ENCODE measurements around the gene HYCC2. TPM values are rescaled to one million over a fixed set of nuclear protein-coding genes. Genes with fewer than 3 reads are reported as not detected.

HYCC2 gene
- total and polyA plus RNA-seq, 8 donors: 2.4 to 51.6 (median 6.8) TPM

- Histone ChIP-seq H3K4me1 (peaks cover 10 to 46% (median 29%) of the 10 kb centered on the region in 4 donors), H3K27ac (no peak overlapping the region), H3K9me3 (no peaks in the 10 kb centered on the region), H3K27me3 (no peaks in the 10 kb centered on the region), H3K36me3 (peaks cover 0 to 16% (median 2%) of the 10 kb centered on the region in 4 donors), H3K4me3 (no peak overlapping the region)
- WGBS, 5 donors: 78 to 87% (median 79%) methylated on average over 10 of the region's 10 CpGs
- intact Hi-C loops (cut with DNase I; ENCODE audit: low total_unique reads): loop anchor here (10.0 kb wide), 1 partner anchor 155 kb away; no protein-coding TSS in a partner anchor
- DNase-seq: no peak
- TF ChIP-seq EP300 (IDR thresholded peaks at IDR 0.05) (no peak), POLR2A (IDR thresholded peaks at IDR 0.05) (no peak), CTCF (IDR thresholded peaks at IDR 0.05) (no peak), POLR2AphosphoS5 (IDR thresholded peaks at IDR 0.05) (no peak)
Observed at GRCh38 chr2:201059961-201060755, 11.3 kb downstream of the HYCC2 start.

DNA sequence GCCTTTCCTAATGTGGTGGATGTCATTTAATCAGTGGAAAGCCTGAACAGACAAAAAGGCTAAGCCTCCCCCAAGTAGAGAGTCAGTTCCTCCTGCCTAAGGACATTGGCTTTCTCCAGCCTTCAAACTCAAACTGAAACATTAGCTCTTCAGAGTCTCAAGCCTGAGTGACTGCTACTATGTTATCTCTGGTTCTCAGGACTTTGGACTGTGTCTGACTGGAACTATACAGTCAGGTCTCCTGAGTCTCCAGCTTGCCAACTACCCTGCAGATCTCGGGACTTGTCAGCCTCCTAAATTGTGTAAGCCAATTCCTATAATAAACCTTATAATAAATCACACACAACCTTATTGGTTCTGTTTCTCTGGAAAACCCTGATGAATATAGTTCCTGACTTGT lies 12.6 kb downstream of the HYCC2 start:
- H3K27ac ChIP-seq: peak overlapping the region in 1 of 5 donors; percentile 9
- 26 to 64% (median 53%) methylated on average over 1 of the region's 1 CpG for WGBS, 5 donors
- TF ChIP-seq EP300 (IDR thresholded peaks at IDR 0.05): no peak
- TF ChIP-seq POLR2A (IDR thresholded peaks at IDR 0.05): no peak
- peak in 1 of 3 donors; percentile 19 for TF ChIP-seq POLR2AphosphoS5 (IDR thresholded peaks at IDR 0.05)
- TF ChIP-seq CTCF (IDR thresholded peaks at IDR 0.05): no peak

DNA sequence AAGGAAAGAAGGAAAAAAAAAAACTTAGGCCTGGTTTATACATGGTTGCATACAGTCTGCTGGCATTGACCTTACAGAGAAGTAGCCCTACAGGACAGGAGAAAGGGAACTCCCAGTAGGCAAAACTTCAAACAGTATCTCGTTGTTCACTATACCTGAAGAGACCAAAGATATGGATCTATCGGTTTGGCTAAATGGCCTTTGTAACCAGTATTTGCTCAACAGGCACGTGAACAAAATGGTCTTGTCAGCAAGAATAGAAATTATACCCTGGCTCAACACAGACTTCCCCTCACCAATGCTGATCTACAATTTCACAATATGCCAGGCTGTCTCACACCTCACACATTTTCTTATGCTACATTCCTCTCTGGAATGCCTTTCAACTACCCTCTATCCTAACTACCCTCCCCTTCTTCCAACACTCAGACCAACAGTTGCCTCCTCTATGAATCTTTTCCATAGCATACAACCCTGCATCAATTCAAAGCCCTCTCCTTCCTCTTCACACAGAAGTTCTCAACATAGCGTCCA lies 13.7 kb downstream of the HYCC2 start:
- TF ChIP-seq POLR2A (IDR thresholded peaks at IDR 0.05): no peak
- TF ChIP-seq EP300 (IDR thresholded peaks at IDR 0.05): no peak
- TF ChIP-seq POLR2AphosphoS5 (IDR thresholded peaks at IDR 0.05): no peak
- no peak for TF ChIP-seq CTCF (IDR thresholded peaks at IDR 0.05)
- Histone ChIP-seq H3K27ac (peak overlapping the region in 1 of 5 donors; percentile 14), H3K4me3 (no peak overlapping the region), H3K36me3 (peaks cover 0 to 30% (median 6%) of the 10 kb centered on the region in 4 donors), H3K4me1 (peaks cover 10 to 46% (median 28%) of the 10 kb centered on the region in 4 donors), H3K27me3 (no peaks in the 10 kb centered on the region), H3K9me3 (no peaks in the 10 kb centered on the region)
- DNase-seq: no peak
- WGBS, 5 donors: 45 to 67% (median 61%) methylated on average over 4 of the region's 4 CpGs
- intact Hi-C loops (cut with DNase I; ENCODE audit: low total_unique reads): loop anchor here (10.0 kb wide), 1 partner anchor 153 kb away; no protein-coding TSS in a partner anchor

More for the DNA sequence above, 12.6 kb downstream of the HYCC2 start:
- Histone ChIP-seq H3K27me3 (no peaks in the 10 kb centered on the region), H3K36me3 (peaks cover 0 to 22% (median 3%) of the 10 kb centered on the region in 4 donors), H3K4me3 (no peak overlapping the region), H3K4me1 (peaks cover 10 to 46% (median 28%) of the 10 kb centered on the region in 4 donors), H3K9me3 (no peaks in the 10 kb centered on the region)
- intact Hi-C loops (cut with DNase I; ENCODE audit: low total_unique reads): loop anchor here (10.0 kb wide), 1 partner anchor 154 kb away; no protein-coding TSS in a partner anchor
- peak in 1 of 2 donors; percentile 35 for DNase-seq

- H3K36me3 ChIP-seq: peaks cover 0 to 35% (median 10%) of the 10 kb centered on the region in 4 donors
- no peak overlapping the region for H3K4me3 ChIP-seq
- H3K27me3 ChIP-seq: no peaks in the 10 kb centered on the region
- H3K4me1 ChIP-seq: peaks cover 10 to 46% (median 28%) of the 10 kb centered on the region in 4 donors
- 37 to 52% (median 44%) methylated on average over 2 of the region's 2 CpGs for WGBS, 5 donors
- H3K27ac ChIP-seq: no peak overlapping the region
- TF ChIP-seq EP300 (IDR thresholded peaks at IDR 0.05): no peak
- no peak for TF ChIP-seq CTCF (IDR thresholded peaks at IDR 0.05)
- TF ChIP-seq POLR2A (IDR thresholded peaks at IDR 0.05): no peak
- no peak for TF ChIP-seq POLR2AphosphoS5 (IDR thresholded peaks at IDR 0.05)
- peak in 1 of 2 donors; percentile 18 for DNase-seq
- no peaks in the 10 kb centered on the region for H3K9me3 ChIP-seq
- intact Hi-C loops (cut with DNase I; ENCODE audit: low total_unique reads): loop anchor here (10.0 kb wide), 1 partner anchor 152 kb away; no protein-coding TSS in a partner anchor
Observed at GRCh38 chr2:201057087-201057521, 14.4 kb downstream of the HYCC2 start.
